ENCODE results near the gene LKAAEAR1.

LKAAEAR1 gene

GRCh38 chr20:64115171-64115911 lies 31.1 kb upstream of the LKAAEAR1 start:
- H3K9ac ChIP-seq (ENCODE audit: low read length) = no peak overlapping the region
- no peaks in the 10 kb centered on the region for H3K9me3 ChIP-seq (ENCODE audit: insufficient read depth, low read length)
- no peak overlapping the region for H3K27ac ChIP-seq (ENCODE audit: low read length)
- H3K4me1 ChIP-seq (ENCODE audit: low read length) = peaks cover 5% of the 10 kb centered on the region
- no peak overlapping the region for H3K4me2 ChIP-seq (ENCODE audit: low read length)
- TF ChIP-seq, protein P1, sequence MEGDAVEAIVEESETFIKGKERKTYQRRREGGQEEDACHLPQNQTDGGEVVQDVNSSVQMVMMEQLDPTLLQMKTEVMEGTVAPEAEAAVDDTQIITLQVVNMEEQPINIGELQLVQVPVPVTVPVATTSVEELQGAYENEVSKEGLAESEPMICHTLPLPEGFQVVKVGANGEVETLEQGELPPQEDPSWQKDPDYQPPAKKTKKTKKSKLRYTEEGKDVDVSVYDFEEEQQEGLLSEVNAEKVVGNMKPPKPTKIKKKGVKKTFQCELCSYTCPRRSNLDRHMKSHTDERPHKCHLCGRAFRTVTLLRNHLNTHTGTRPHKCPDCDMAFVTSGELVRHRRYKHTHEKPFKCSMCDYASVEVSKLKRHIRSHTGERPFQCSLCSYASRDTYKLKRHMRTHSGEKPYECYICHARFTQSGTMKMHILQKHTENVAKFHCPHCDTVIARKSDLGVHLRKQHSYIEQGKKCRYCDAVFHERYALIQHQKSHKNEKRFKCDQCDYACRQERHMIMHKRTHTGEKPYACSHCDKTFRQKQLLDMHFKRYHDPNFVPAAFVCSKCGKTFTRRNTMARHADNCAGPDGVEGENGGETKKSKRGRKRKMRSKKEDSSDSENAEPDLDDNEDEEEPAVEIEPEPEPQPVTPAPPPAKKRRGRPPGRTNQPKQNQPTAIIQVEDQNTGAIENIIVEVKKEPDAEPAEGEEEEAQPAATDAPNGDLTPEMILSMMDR (IDR thresholded peaks at IDR 0.05; ENCODE audit: low read depth, low read length) = no peak
- TF ChIP-seq EZH2phosphoT487 (IDR thresholded peaks at IDR 0.05; ENCODE audit: low read depth) = no peak
- H3K4me3 ChIP-seq (ENCODE audit: low read length) = no peak overlapping the region
- no peak overlapping the region for H2AFZ ChIP-seq (ENCODE audit: low read depth, low read length)
- no peaks in the 10 kb centered on the region for H3K27me3 ChIP-seq (ENCODE audit: low read depth, low read length)
- no peaks in the 10 kb centered on the region for H3K79me2 ChIP-seq (ENCODE audit: low read length)
- H4K20me1 ChIP-seq (ENCODE audit: insufficient read depth, low read length) = no peaks in the 10 kb centered on the region
- no peaks in the 10 kb centered on the region for H3K36me3 ChIP-seq (replicated peaks; ENCODE audit: low read depth, low read length)

DNA sequence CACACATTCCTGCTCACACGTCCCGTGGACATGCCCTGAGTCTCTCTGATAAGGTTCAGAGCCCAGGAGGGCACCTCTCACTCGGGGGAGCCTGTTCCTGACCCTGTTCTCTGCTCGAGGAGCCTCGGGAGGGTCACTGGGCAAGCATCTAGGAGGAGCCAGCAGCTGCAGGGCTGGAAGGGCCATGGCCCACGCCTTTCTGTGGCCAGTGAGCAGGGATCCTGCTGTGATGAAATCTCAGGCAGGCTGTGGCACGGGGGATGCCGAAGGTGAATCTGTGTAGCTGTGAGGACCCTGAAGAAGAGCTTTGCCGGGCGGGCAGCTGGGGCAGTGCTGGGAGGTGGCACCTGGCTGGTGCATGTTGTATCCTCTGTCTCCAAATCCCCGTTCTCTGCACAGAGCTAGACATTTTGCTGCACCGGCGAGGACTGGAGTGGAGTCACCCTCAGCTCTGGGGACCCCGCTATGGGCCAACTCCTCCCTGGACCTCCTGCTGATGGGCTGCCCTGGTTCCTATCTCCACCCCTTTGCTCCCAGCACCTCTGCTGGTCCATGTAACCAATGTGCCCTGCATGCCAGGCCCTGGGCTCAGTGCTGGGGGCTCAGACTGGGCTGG lies 30.3 kb upstream of the LKAAEAR1 start:
- no peak overlapping the region for H3K4me3 ChIP-seq (ENCODE audit: low read length)
- no peaks in the 10 kb centered on the region for H4K20me1 ChIP-seq (ENCODE audit: insufficient read depth, low read length)
- H3K27me3 ChIP-seq (ENCODE audit: low read depth, low read length) = no peaks in the 10 kb centered on the region
- no peak overlapping the region for H3K9ac ChIP-seq (ENCODE audit: low read length)
- no peak overlapping the region for H3K4me2 ChIP-seq (ENCODE audit: low read length)
- H3K79me2 ChIP-seq (ENCODE audit: low read length) = no peaks in the 10 kb centered on the region
- H3K27ac ChIP-seq (ENCODE audit: low read length) = no peak overlapping the region
- H3K4me1 ChIP-seq (ENCODE audit: low read length) = no peaks in the 10 kb centered on the region
- TF ChIP-seq, protein P1 (IDR thresholded peaks at IDR 0.05; ENCODE audit: low read depth, low read length) = no peak
- TF ChIP-seq EZH2phosphoT487 (IDR thresholded peaks at IDR 0.05; ENCODE audit: low read depth) = no peak
- H3K9me3 ChIP-seq (ENCODE audit: insufficient read depth, low read length) = no peaks in the 10 kb centered on the region
- H3K36me3 ChIP-seq (replicated peaks; ENCODE audit: low read depth, low read length) = no peaks in the 10 kb centered on the region
- H2AFZ ChIP-seq (ENCODE audit: low read depth, low read length) = no peak overlapping the region

GRCh38 chr20:64113796-64114355 lies 29.7 kb upstream of the LKAAEAR1 start:
- Histone ChIP-seq H2AFZ (ENCODE audit: low read depth, low read length) (no peak overlapping the region), H3K4me2 (ENCODE audit: low read length) (no peak overlapping the region), H3K9me3 (ENCODE audit: insufficient read depth, low read length) (no peaks in the 10 kb centered on the region), H3K27ac (ENCODE audit: low read length) (no peak overlapping the region), H3K27me3 (ENCODE audit: low read depth, low read length) (no peaks in the 10 kb centered on the region), H3K9ac (ENCODE audit: low read length) (no peak overlapping the region), H3K4me1 (ENCODE audit: low read length) (no peaks in the 10 kb centered on the region), H3K4me3 (ENCODE audit: low read length) (no peak overlapping the region), H4K20me1 (ENCODE audit: insufficient read depth, low read length) (no peaks in the 10 kb centered on the region), H3K79me2 (ENCODE audit: low read length) (no peaks in the 10 kb centered on the region), H3K36me3 (replicated peaks; ENCODE audit: low read depth, low read length) (no peaks in the 10 kb centered on the region)
- TF ChIP-seq EZH2phosphoT487 (IDR thresholded peaks at IDR 0.05; ENCODE audit: low read depth) = no peak
- TF ChIP-seq, protein P1 (IDR thresholded peaks at IDR 0.05; ENCODE audit: low read depth, low read length) = no peak

DNA sequence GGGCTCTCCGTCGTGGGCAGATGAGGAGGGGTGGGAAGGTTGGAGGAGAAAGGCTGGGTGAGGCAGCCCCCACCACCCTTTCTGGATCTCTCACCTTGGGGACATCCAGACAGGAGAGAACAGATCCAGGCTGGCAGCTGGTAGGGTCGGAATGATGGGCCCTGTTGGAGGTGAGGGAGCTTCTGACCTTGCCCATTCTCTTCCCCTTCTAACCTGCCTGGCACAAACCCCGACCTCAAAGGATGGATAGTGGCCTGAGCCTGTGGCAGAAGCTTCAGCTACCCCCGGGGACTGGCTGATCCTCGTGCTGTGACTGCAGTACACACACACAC lies 29.2 kb upstream of the LKAAEAR1 start:
- H3K79me2 ChIP-seq (ENCODE audit: low read length) = no peaks in the 10 kb centered on the region
- H3K4me3 ChIP-seq (ENCODE audit: low read length) = no peak overlapping the region
- H3K36me3 ChIP-seq (replicated peaks; ENCODE audit: low read depth, low read length) = no peaks in the 10 kb centered on the region
- H3K27ac ChIP-seq (ENCODE audit: low read length) = no peak overlapping the region
- no peak overlapping the region for H2AFZ ChIP-seq (ENCODE audit: low read depth, low read length)
- H3K9ac ChIP-seq (ENCODE audit: low read length) = no peak overlapping the region
- H3K27me3 ChIP-seq (ENCODE audit: low read depth, low read length) = no peaks in the 10 kb centered on the region
- TF ChIP-seq, protein P1 (IDR thresholded peaks at IDR 0.05; ENCODE audit: low read depth, low read length) = no peak
- no peak for TF ChIP-seq EZH2phosphoT487 (IDR thresholded peaks at IDR 0.05; ENCODE audit: low read depth)
- no peaks in the 10 kb centered on the region for H4K20me1 ChIP-seq (ENCODE audit: insufficient read depth, low read length)
- H3K9me3 ChIP-seq (ENCODE audit: insufficient read depth, low read length) = no peaks in the 10 kb centered on the region
- H3K4me1 ChIP-seq (ENCODE audit: low read length) = no peaks in the 10 kb centered on the region
- no peak overlapping the region for H3K4me2 ChIP-seq (ENCODE audit: low read length)

Measured in OCI-LY3 (cell line).